H9 (cell line): Measurements from ENCODE around the gene CAPN12. TPM values are rescaled to one million over a fixed set of nuclear protein-coding genes. Genes with fewer than 3 reads are reported as not detected.

Experiments used
- DNase-seq: peaks from one replicate; pipeline ENCODE4 v3.0.0-alpha.2; 2017
- H2AFZ ChIP-seq: one replicate; pipeline ENCODE4 v1.6.1; 2013; ENCODE audit warnings: mild to moderate bottlenecking, low read length, control low read depth, moderate library complexity
- H2AK5ac ChIP-seq: 2 replicates; pipeline ENCODE4 v1.6.1; 2013; ENCODE audit warnings: low read length, control low read depth, mixed read lengths; ENCODE audit not compliant: insufficient read length
- H2BK120ac ChIP-seq: one replicate; pipeline ENCODE4 v1.6.1; 2013; ENCODE audit warnings: low read depth, mild to moderate bottlenecking, low read length, control low read depth, inconsistent platforms; ENCODE audit not compliant: poor library complexity, severe bottlenecking
- H2BK12ac ChIP-seq: 2 replicates; pipeline ENCODE4 v1.6.1; 2013; ENCODE audit warnings: low read length, control low read depth, mixed read lengths, low read depth; ENCODE audit not compliant: insufficient read length
- H2BK15ac ChIP-seq: 2 replicates; pipeline ENCODE4 v1.6.1; 2013; ENCODE audit warnings: low read depth, low read length, control low read depth
- H2BK20ac ChIP-seq: one replicate; pipeline ENCODE4 v1.6.1; 2013; ENCODE audit warnings: low read depth, mild to moderate bottlenecking, low read length, control low read depth, inconsistent platforms; ENCODE audit not compliant: poor library complexity, severe bottlenecking
- H2BK5ac ChIP-seq: 2 replicates; pipeline ENCODE4 v1.6.1; 2013; ENCODE audit warnings: low read length, control low read depth, mixed read lengths; ENCODE audit not compliant: insufficient read length
- H3K14ac ChIP-seq: 2 replicates; pipeline ENCODE4 v1.6.1; 2013; ENCODE audit warnings: low read length, control low read depth; ENCODE audit not compliant: insufficient read depth
- H3K18ac ChIP-seq: 2 replicates; pipeline ENCODE4 v1.6.1; 2013; ENCODE audit warnings: low read depth, mild to moderate bottlenecking, mixed read lengths, low read length, control low read depth; ENCODE audit not compliant: insufficient read length
- H3K23ac ChIP-seq: 2 replicates; pipeline ENCODE4 v1.6.1; 2013; ENCODE audit warnings: low read length, control low read depth, mixed read lengths, low read depth; ENCODE audit not compliant: insufficient read length
- H3K23me2 ChIP-seq: 2 replicates; pipeline ENCODE4 v1.6.1; 2013; ENCODE audit warnings: low read depth, mild to moderate bottlenecking, mixed read lengths, low read length, control low read depth; ENCODE audit not compliant: insufficient read length, poor library complexity, severe bottlenecking
- H3K27ac ChIP-seq: 2 replicates; pipeline ENCODE4 v1.5.1; 2013; ENCODE audit warnings: low read length, control low read depth, mixed read lengths, low read depth; ENCODE audit not compliant: insufficient read length
- H3K27me3 ChIP-seq: 2 replicates; pipeline ENCODE4 v1.6.1; 2013; ENCODE audit warnings: low read length, control low read depth, inconsistent platforms; ENCODE audit not compliant: insufficient read depth
- H3K4ac ChIP-seq: 2 replicates; pipeline ENCODE4 v1.6.1; 2013; ENCODE audit warnings: low read depth, mild to moderate bottlenecking, control low read depth, inconsistent platforms, low read length, moderate library complexity
- H3K4me1 ChIP-seq: 2 replicates; pipeline ENCODE4 v1.6.1; 2013; ENCODE audit warnings: low read length, control low read depth, inconsistent platforms; ENCODE audit not compliant: insufficient read depth
- H3K4me2 ChIP-seq: 2 replicates; pipeline ENCODE4 v1.6.1; 2013; ENCODE audit warnings: low read length, control low read depth, mixed read lengths; ENCODE audit not compliant: insufficient read length, insufficient read depth
- H3K56ac ChIP-seq: 2 replicates; pipeline ENCODE4 v1.6.1; 2013; ENCODE audit warnings: low read depth, mild to moderate bottlenecking, mixed read lengths, low read length, control low read depth; ENCODE audit not compliant: insufficient read length
- H3K79me1 ChIP-seq: 2 replicates; pipeline ENCODE4 v1.6.1; 2013; ENCODE audit warnings: low read depth, mild to moderate bottlenecking, moderate library complexity, low read length, control low read depth, inconsistent platforms; ENCODE audit not compliant: insufficient read depth, poor library complexity, severe bottlenecking
- H3K79me2 ChIP-seq: 2 replicates; pipeline ENCODE4 v1.6.1; 2013; ENCODE audit warnings: low read length, control low read depth, inconsistent platforms; ENCODE audit not compliant: insufficient read depth
- H3K9ac ChIP-seq: 2 replicates; pipeline ENCODE4 v1.6.1; 2013; ENCODE audit warnings: low read length, control low read depth, mixed read lengths; ENCODE audit not compliant: insufficient read length; ENCODE audit errors: extremely low read depth
- H3K9me3 ChIP-seq: one replicate; pipeline ENCODE4 v1.6.1; 2013; ENCODE audit warnings: low read depth, low read length, inconsistent platforms; ENCODE audit not compliant: control insufficient read depth
- H3T11ph ChIP-seq: one replicate; pipeline ENCODE4 v1.6.1; 2013; ENCODE audit warnings: mild to moderate bottlenecking, low read length, control low read depth, inconsistent platforms
- H4K20me1 ChIP-seq: one replicate; pipeline ENCODE4 v1.6.1; 2013; ENCODE audit not compliant: control insufficient read depth, insufficient read length, insufficient read depth
- H4K5ac ChIP-seq: 2 replicates; pipeline ENCODE4 v1.6.1; 2013; ENCODE audit warnings: low read depth, mild to moderate bottlenecking, mixed read lengths, low read length, control low read depth; ENCODE audit not compliant: insufficient read length
- H4K8ac ChIP-seq: replicated peaks from 2 replicates; pipeline ENCODE4 v1.6.1; 2013; ENCODE audit warnings: low read length, control low read depth, mixed read lengths, low read depth; ENCODE audit not compliant: insufficient read length
- H4K91ac ChIP-seq: 2 replicates; pipeline ENCODE4 v1.6.1; 2013; ENCODE audit warnings: low read depth, mild to moderate bottlenecking, moderate library complexity, mixed read lengths, low read length, control low read depth; ENCODE audit not compliant: insufficient read length
- H3K27ac Mint-ChIP-seq, 3 experiments: 2 replicates in 2 of 3; 3 replicates in 1 of 3; pipeline ENCODE4 v1.8.0; 2020 to 2021; ENCODE audit warnings: mixed read lengths in 3 of 3, mild to moderate bottlenecking in 1 of 3, moderate library complexity in 1 of 3
- H3K27me3 Mint-ChIP-seq: 2 replicates; pipeline ENCODE4 v1.8.0; 2021; ENCODE audit warnings: low read depth, mild to moderate bottlenecking, moderate library complexity, mixed read lengths
- H3K36me3 Mint-ChIP-seq, 3 experiments: 2 replicates in 2 of 3; 3 replicates in 1 of 3; pipeline ENCODE4 v1.8.0; 2020 to 2021; ENCODE audit warnings: low read depth in 3 of 3, mixed read lengths in 3 of 3; ENCODE audit not compliant: insufficient read depth in 1 of 3
- H3K4me1 Mint-ChIP-seq, 2 experiments: 2 replicates each; pipeline ENCODE4 v1.8.0; 2020; ENCODE audit warnings: mixed read lengths in 2 of 2
- H3K4me3 Mint-ChIP-seq, 2 experiments: 2 replicates in 1 of 2; 3 replicates in 1 of 2; pipeline ENCODE4 v1.8.0; 2020 to 2021; ENCODE audit warnings: mild to moderate bottlenecking in 2 of 2, mixed read lengths in 2 of 2, moderate library complexity in 1 of 2
- H3K9me3 Mint-ChIP-seq, 2 experiments: 2 replicates in 1 of 2; 3 replicates in 1 of 2; pipeline ENCODE4 v1.8.0; 2020; ENCODE audit warnings: mild to moderate bottlenecking in 2 of 2, mixed read lengths in 2 of 2, moderate library complexity in 1 of 2
- CTCF ChIP-seq: fragments of 200-600 bp; sonication (generic); conservative IDR thresholded peaks from 3 replicates; pipeline ENCODE4 v1.8.0; 2021; ENCODE audit warnings: antibody characterized with exemption, mild to moderate bottlenecking
- WGBS: extraction: QIAGEN DNeasy Blood & Tissue Kit; methylation state at CpG from one replicate; pipeline ENCODE4 v1.1.7; 2013; ENCODE audit warnings: missing lambda C conversion rate, low lambda C conversion rate, mixed read lengths; ENCODE audit not compliant: insufficient read length; ENCODE audit errors: extremely low coverage; 5-methylcytosine and 5-hydroxymethylcytosine counted together
- total RNA-seq: library from RNA; stranded (reverse); gene quantifications from 2 replicates; pipeline ENCODE4 v1.2.1, GENCODE V29; 2021

CAPN12 gene
- total RNA-seq, 1 experiment from 2014 or later, result 10.5 TPM

DNA sequence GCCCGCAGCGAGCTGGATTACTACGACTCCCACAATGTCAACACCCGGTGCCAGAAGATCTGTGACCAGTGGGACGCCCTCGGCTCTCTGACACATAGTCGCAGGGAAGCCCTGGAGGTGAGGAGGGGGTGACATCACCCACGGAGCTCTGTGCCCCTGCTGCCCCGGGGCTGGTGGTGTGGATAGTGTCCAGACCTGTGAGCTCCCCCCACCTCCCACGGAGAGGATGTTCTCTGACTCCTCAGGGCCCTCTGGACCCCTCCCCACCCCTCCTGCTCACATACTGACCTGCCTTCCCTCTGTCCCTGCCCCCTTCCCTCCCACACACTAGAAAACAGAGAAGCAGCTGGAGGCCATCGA is 20.7 kb downstream of the CAPN12 start:
- no peaks in the 10 kb centered on the region for H3K4me1 ChIP-seq
- H3K18ac ChIP-seq, result no peak overlapping the region
- no peaks in the 10 kb centered on the region for H3K79me1 ChIP-seq
- H4K5ac ChIP-seq, result no peak overlapping the region
- no peak overlapping the region for H2BK12ac ChIP-seq
- no peak overlapping the region for H2AFZ ChIP-seq
- no peak for DNase-seq
- Mint-ChIP-seq H3K4me3 (no peak overlapping the region), H3K27me3 (no peaks in the 10 kb centered on the region), H3K27ac (no peak overlapping the region; a peak in 2 of 7 replicates), H3K4me1 (peaks cover 0 to 2% of the 10 kb centered on the region in 2 experiments; a peak in 1 of 4 replicates), H3K36me3 (peaks cover 20 to 84% (median 84%) of the 10 kb centered on the region in 3 experiments; a peak in 6 of 7 replicates), H3K9me3 (no peaks in the 10 kb centered on the region)
- no peak overlapping the region for H2BK5ac ChIP-seq
- H4K20me1 ChIP-seq, result no peaks in the 10 kb centered on the region
- no CpG with 5 or more reads among the region's 11 CpGs for WGBS
- no peak overlapping the region for H2BK120ac ChIP-seq
- no peak overlapping the region for H4K8ac ChIP-seq
- H3K23ac ChIP-seq, result no peak overlapping the region
- H3K14ac ChIP-seq, result no peak overlapping the region
- no peak overlapping the region for H3K27ac ChIP-seq
- no peak overlapping the region for H3K56ac ChIP-seq
- H3K4ac ChIP-seq, result no peak overlapping the region
- no peaks in the 10 kb centered on the region for H3K9me3 ChIP-seq
- H2BK20ac ChIP-seq, result no peak overlapping the region
- no peak overlapping the region for H4K91ac ChIP-seq
- TF ChIP-seq CTCF, result no peak
- H3K4me2 ChIP-seq, result no peak overlapping the region
- H2BK15ac ChIP-seq, result no peak overlapping the region
- H3T11ph ChIP-seq, result no peak overlapping the region
- H3K9ac ChIP-seq, result no peak overlapping the region
- no peaks in the 10 kb centered on the region for H3K23me2 ChIP-seq
- H2AK5ac ChIP-seq, result no peak overlapping the region
- H3K79me2 ChIP-seq, result no peaks in the 10 kb centered on the region
- H3K27me3 ChIP-seq, result no peaks in the 10 kb centered on the region
